Activated CD4-positive, alpha-beta memory T cell treated with anti-CD3 and anti-CD28 coated beads, Interleukin-2, amount 10 ng/mL, durations not matched to agents 7 days and 5 days (primary cell): ENCODE data around the gene MAGEB10. TPM values are rescaled to one million over a fixed set of nuclear protein-coding genes. Genes with fewer than 3 reads are reported as not detected.
"Not testable (repeated sequence)": the region's sequence is repeated elsewhere in the genome, so short reads cannot be mapped to it uniquely, and the experiment has no call there.

Source experiments
- CTCF ChIA-PET: fragments of 350-600 bp; sonication (Branson Sonifier 250); formaldehyde crosslinking; loops from one replicate; lab custom pipeline; 2021; ENCODE audit warnings: antibody characterized with exemption, inconsistent platforms; lab: Charles Lee
- POLR2A ChIA-PET: fragments of 350-600 bp; sonication (Branson Sonifier 250); formaldehyde crosslinking; loops from one replicate; lab custom pipeline; 2021; ENCODE audit warnings: antibody characterized with exemption; lab: Charles Lee
- DNase-seq: peaks from one replicate; pipeline ENCODE4 v3.0.0-alpha.2; 2020
- H3K27ac Mint-ChIP-seq: one replicate; pipeline ENCODE4 v1.8.0; 2021; ENCODE audit warnings: mild to moderate bottlenecking, mixed read lengths
- H3K27me3 Mint-ChIP-seq: one replicate; pipeline ENCODE4 v1.8.0; 2021; ENCODE audit warnings: mixed read lengths
- H3K36me3 Mint-ChIP-seq: one replicate; pipeline ENCODE4 v1.8.0; 2021; ENCODE audit warnings: low read depth, mixed read lengths
- H3K4me1 Mint-ChIP-seq: one replicate; pipeline ENCODE4 v1.8.0; 2021; ENCODE audit warnings: mixed read lengths
- H3K4me3 Mint-ChIP-seq: one replicate; pipeline ENCODE4 v1.8.0; 2021; ENCODE audit warnings: mild to moderate bottlenecking, mixed read lengths
- H3K9me3 Mint-ChIP-seq: one replicate; pipeline ENCODE4 v1.8.0; 2021; ENCODE audit warnings: mixed read lengths
- total RNA-seq, 2 experiments: library from RNA; stranded (reverse); gene quantifications; one replicate each; pipeline ENCODE4 v1.2.3, GENCODE V29; 2021

Gene MAGEB10
- not detected for total RNA-seq

- Mint-ChIP-seq H3K27ac (no peak within 1 kb of the TSS), H3K4me3 (no peak within 1 kb of the TSS), H3K36me3 (no peaks in the 10 kb centered on the region), H3K4me1 (no peaks in the 10 kb centered on the region), H3K27me3 (no peaks in the 10 kb centered on the region), H3K9me3 (peaks cover 3% of the 10 kb centered on the region)
- POLR2A ChIA-PET: no interaction called here
- DNase-seq: no peak
- CTCF ChIA-PET: no interaction called here
Observed at GRCh38 chrX:27807690-27808089, at the start of gene MAGEB10. MAGEB10 (plus strand) TSS chrX:27807990; CDS start chrX:27821307, 13,317 bp downstream.

DNA sequence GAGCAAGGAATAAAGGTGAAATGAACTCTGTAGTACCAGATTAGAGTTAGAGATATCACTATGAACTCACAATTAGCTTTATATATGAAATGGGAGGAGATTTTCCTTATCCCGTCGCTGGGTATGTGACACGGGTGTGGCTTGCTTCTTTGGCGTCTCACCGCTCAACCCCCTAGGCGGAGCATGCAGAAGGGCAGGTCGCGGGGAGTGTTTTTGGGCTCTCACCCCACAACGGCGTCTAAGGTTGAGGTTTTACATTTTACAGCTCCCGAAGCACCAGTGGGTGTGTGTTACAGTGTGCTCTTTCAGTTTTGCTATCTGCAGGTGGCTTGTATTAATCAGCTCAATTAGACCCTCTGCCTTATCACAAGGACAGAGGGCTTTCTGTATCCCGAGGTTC lies 42.1 kb upstream of the MAGEB10 start:
- no peak overlapping the region for H3K4me3 Mint-ChIP-seq
- H3K9me3 Mint-ChIP-seq: no peaks in the 10 kb centered on the region
- DNase-seq: no peak
- no peaks in the 10 kb centered on the region for H3K27me3 Mint-ChIP-seq
- ChIA-PET POLR2A (no interaction called here), CTCF (no interaction called here)
- no peaks in the 10 kb centered on the region for H3K36me3 Mint-ChIP-seq
- H3K27ac Mint-ChIP-seq: no peak overlapping the region
- H3K4me1 Mint-ChIP-seq: no peaks in the 10 kb centered on the region

DNA sequence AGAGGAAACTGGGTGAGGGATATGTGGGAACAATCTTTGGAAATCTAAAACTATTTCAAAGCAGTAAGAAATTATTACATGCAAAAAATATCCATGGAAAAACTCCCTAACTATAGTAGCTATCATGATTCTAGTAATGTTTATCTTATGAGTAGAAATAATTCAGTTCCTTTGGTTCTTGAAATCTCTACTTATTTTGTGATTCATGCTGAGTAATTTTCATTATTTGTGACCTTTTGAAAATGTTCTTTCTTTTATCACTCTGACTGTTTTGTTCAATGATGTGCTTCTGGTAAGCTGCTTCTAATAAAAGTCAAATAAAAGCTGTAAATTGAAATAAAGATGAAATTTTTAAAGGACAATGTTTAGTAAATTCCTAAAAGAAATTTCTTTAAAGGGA lies 40.4 kb upstream of the MAGEB10 start:
- H3K4me3 Mint-ChIP-seq: no peak overlapping the region
- no peaks in the 10 kb centered on the region for H3K36me3 Mint-ChIP-seq
- no peaks in the 10 kb centered on the region for H3K27me3 Mint-ChIP-seq
- no peak for DNase-seq
- no peak overlapping the region for H3K27ac Mint-ChIP-seq
- H3K4me1 Mint-ChIP-seq: no peaks in the 10 kb centered on the region
- ChIA-PET POLR2A (no interaction called here), CTCF (no interaction called here)
- H3K9me3 Mint-ChIP-seq: no peaks in the 10 kb centered on the region

DNA sequence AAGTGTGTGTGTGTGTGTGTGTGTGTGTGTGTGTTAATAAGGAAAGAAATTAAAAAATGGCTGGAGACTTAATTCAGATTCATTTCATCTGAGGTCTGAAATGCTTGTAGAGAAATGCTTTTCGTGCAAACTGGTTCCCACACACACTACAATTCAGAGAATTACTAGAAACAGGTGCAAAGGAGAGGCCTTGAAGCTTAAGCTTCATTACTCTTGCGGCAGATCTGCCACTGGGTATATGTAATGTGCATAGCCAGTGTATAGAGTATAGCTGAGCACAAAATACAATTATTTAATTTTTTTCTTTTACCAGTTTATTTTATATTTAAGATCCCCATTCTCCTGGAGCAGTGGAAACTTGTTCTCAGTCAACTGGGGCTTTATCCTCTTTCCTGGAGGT lies 31.8 kb upstream of the MAGEB10 start:
- H3K4me1 Mint-ChIP-seq: no peaks in the 10 kb centered on the region
- H3K4me3 Mint-ChIP-seq: no peak overlapping the region
- ChIA-PET CTCF (no interaction called here), POLR2A (no interaction called here)
- no peaks in the 10 kb centered on the region for H3K36me3 Mint-ChIP-seq
- H3K9me3 Mint-ChIP-seq: no peaks in the 10 kb centered on the region
- no peak overlapping the region for H3K27ac Mint-ChIP-seq
- DNase-seq: no peak
- H3K27me3 Mint-ChIP-seq: no peaks in the 10 kb centered on the region

GRCh38 chrX:27796640-27797257 lies 11.0 kb upstream of the MAGEB10 start:
- ChIA-PET CTCF (no interaction called here), POLR2A (no interaction called here)

GRCh38 chrX:27797575-27797974 lies 10.2 kb upstream of the MAGEB10 start:
- CTCF ChIA-PET: no interaction called here
- H3K9me3 Mint-ChIP-seq: no peaks in the 10 kb centered on the region
- H3K27ac Mint-ChIP-seq: no peak overlapping the region
- H3K4me3 Mint-ChIP-seq: no peak overlapping the region
- DNase-seq: no peak
- H3K27me3 Mint-ChIP-seq: no peaks in the 10 kb centered on the region
- POLR2A ChIA-PET: no interaction called here
- no peaks in the 10 kb centered on the region for H3K4me1 Mint-ChIP-seq
- no peaks in the 10 kb centered on the region for H3K36me3 Mint-ChIP-seq

More at GRCh38 chrX:27796640-27797257, 11.0 kb upstream of the MAGEB10 start:
- H3K27ac Mint-ChIP-seq: no peak overlapping the region
- DNase-seq: no peak
- no peaks in the 10 kb centered on the region for H3K4me1 Mint-ChIP-seq
- no peaks in the 10 kb centered on the region for H3K27me3 Mint-ChIP-seq
- H3K9me3 Mint-ChIP-seq: no peaks in the 10 kb centered on the region
- no peak overlapping the region for H3K4me3 Mint-ChIP-seq
- no peaks in the 10 kb centered on the region for H3K36me3 Mint-ChIP-seq

DNA sequence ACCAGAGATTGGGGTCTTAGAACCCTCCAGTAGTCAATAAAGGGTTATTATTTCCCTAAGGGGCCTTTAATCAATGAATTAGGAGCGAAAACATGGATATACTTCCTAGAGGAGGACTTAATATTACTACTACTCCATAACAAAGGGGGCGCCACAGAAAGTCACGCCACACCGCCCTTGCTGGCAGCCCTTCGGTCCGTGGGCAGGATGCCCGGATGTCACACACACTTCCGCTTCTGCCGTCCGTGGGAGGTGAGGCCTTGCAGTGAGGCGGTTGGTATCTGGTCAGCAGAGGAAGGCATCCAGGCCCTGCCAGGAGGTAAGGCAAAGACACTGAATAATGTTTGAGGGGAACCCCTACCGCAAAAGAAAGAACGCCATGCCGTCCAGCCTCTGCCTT lies 436 bp downstream of the MAGEB10 start:
- POLR2A ChIA-PET: no interaction called here
- Mint-ChIP-seq H3K27ac (no peak overlapping the region), H3K4me1 (no peaks in the 10 kb centered on the region), H3K27me3 (no peaks in the 10 kb centered on the region), H3K9me3 (peaks cover 3% of the 10 kb centered on the region), H3K36me3 (no peaks in the 10 kb centered on the region), H3K4me3 (no peak overlapping the region)
- CTCF ChIA-PET: no interaction called here
- DNase-seq: no peak

GRCh38 chrX:27808991-27809859 lies 1.4 kb downstream of the MAGEB10 start:
- H3K9me3 Mint-ChIP-seq, H3K4me3 Mint-ChIP-seq, H3K36me3 Mint-ChIP-seq, DNase-seq, H3K27me3 Mint-ChIP-seq, H3K4me1 Mint-ChIP-seq, POLR2A ChIA-PET, H3K27ac Mint-ChIP-seq, CTCF ChIA-PET: not testable (repeated sequence)

DNA sequence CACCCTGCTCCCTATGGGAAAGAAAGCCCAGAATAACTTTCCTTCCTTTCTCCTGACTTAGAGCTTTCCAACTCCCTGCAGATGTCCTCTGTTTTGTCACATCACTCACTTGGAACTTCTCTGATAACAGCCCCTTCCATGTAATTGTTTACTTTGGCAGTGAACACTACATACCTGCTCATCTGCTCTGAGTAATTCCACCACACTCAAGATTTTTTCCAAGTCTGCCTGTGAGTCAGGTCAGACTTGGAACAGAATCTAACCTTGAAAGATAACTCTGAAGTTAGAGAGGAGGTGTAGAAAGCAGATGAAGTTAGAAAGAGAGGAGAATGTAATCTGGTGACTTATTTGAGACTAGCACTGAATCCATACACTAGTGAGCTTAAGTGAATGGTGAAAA lies 7.4 kb downstream of the MAGEB10 start:
- ChIA-PET CTCF (no interaction called here), POLR2A (no interaction called here)
- H3K27me3 Mint-ChIP-seq: no peaks in the 10 kb centered on the region
- no peak for DNase-seq
- no peaks in the 10 kb centered on the region for H3K4me1 Mint-ChIP-seq
- H3K9me3 Mint-ChIP-seq: peaks cover 5% of the 10 kb centered on the region
- H3K27ac Mint-ChIP-seq: no peak overlapping the region
- H3K36me3 Mint-ChIP-seq: no peaks in the 10 kb centered on the region
- H3K4me3 Mint-ChIP-seq: no peak overlapping the region

GRCh38 chrX:27823812-27824211 lies 16.0 kb downstream of the MAGEB10 start:
- ChIA-PET POLR2A (no interaction called here), CTCF (no interaction called here)
- no peaks in the 10 kb centered on the region for H3K27me3 Mint-ChIP-seq

DNA sequence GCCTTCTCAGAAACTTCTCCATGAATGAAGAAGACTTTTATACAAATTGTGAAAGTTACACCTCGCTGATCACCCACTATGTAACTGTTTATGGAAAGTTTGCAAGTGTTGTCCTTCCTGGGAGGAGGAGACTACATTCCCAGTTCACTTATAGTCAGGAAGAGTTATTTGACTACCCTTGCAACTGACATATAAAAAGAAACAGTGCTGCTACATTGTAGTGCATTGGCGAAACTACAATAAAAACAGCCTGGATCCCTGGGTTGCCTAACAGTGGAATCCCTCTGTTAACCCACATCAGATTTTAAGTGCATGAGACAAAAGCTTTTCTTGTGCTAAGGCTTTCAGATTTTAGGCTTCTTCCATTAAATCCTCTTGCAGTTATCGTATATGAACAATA lies 30.4 kb downstream of the MAGEB10 start:
- no peaks in the 10 kb centered on the region for H3K36me3 Mint-ChIP-seq
- H3K4me1 Mint-ChIP-seq: no peaks in the 10 kb centered on the region
- H3K27me3 Mint-ChIP-seq: no peaks in the 10 kb centered on the region
- H3K27ac Mint-ChIP-seq: no peak overlapping the region
- ChIA-PET CTCF (no interaction called here), POLR2A (no interaction called here)
- no peak overlapping the region for H3K4me3 Mint-ChIP-seq
- peaks cover 3% of the 10 kb centered on the region for H3K9me3 Mint-ChIP-seq
- DNase-seq: no peak

More at GRCh38 chrX:27823812-27824211, 16.0 kb downstream of the MAGEB10 start:
- DNase-seq: no peak
- H3K36me3 Mint-ChIP-seq: no peaks in the 10 kb centered on the region
- H3K9me3 Mint-ChIP-seq: no peaks in the 10 kb centered on the region
- no peaks in the 10 kb centered on the region for H3K4me1 Mint-ChIP-seq
- H3K4me3 Mint-ChIP-seq: no peak overlapping the region
- H3K27ac Mint-ChIP-seq: no peak overlapping the region

GRCh38 chrX:27840881-27841280 lies 33.1 kb downstream of the MAGEB10 start:
- H3K27me3 Mint-ChIP-seq: no peaks in the 10 kb centered on the region
- POLR2A ChIA-PET: no interaction called here
- no peaks in the 10 kb centered on the region for H3K4me1 Mint-ChIP-seq
- no peak overlapping the region for H3K4me3 Mint-ChIP-seq
- H3K36me3 Mint-ChIP-seq: no peaks in the 10 kb centered on the region
- peaks cover 3% of the 10 kb centered on the region for H3K9me3 Mint-ChIP-seq
- CTCF ChIA-PET: no interaction called here
- no peak overlapping the region for H3K27ac Mint-ChIP-seq
- no peak for DNase-seq

GRCh38 chrX:27842859-27843258 lies 35.1 kb downstream of the MAGEB10 start:
- POLR2A ChIA-PET: no interaction called here

GRCh38 chrX:27860337-27860736 lies 52.5 kb downstream of the MAGEB10 start:
- H3K4me3 Mint-ChIP-seq: no peak overlapping the region

More at GRCh38 chrX:27842859-27843258, 35.1 kb downstream of the MAGEB10 start:
- Mint-ChIP-seq H3K4me1 (no peaks in the 10 kb centered on the region), H3K36me3 (no peaks in the 10 kb centered on the region), H3K9me3 (no peaks in the 10 kb centered on the region), H3K27ac (no peak overlapping the region), H3K4me3 (no peak overlapping the region), H3K27me3 (no peaks in the 10 kb centered on the region)
- no peak for DNase-seq
- CTCF ChIA-PET: no interaction called here

More at GRCh38 chrX:27860337-27860736, 52.5 kb downstream of the MAGEB10 start:
- H3K27me3 Mint-ChIP-seq: no peaks in the 10 kb centered on the region
- H3K27ac Mint-ChIP-seq: no peak overlapping the region
- H3K9me3 Mint-ChIP-seq: peaks cover 2% of the 10 kb centered on the region
- DNase-seq: no peak
- H3K4me1 Mint-ChIP-seq: no peaks in the 10 kb centered on the region
- ChIA-PET CTCF (no interaction called here), POLR2A (no interaction called here)
- H3K36me3 Mint-ChIP-seq: no peaks in the 10 kb centered on the region
